HepG2 (cell line): Measurements from ENCODE around the gene IMMT. TPM values are rescaled to one million over a fixed set of nuclear protein-coding genes. Genes with fewer than 3 reads are reported as not detected.

Experiments used
- ATAC-seq: fragments of 200-7000 bp; cut with Tn5 transposase; 3 replicates; pipeline ENCODE4 v1.9.1; 2020; ENCODE audit warnings: mild to moderate bottlenecking, moderate library complexity
- BruUV-seq: library from RNA; stranded (reverse); fragments of 400-500 nt; replicated peaks from 2 replicates; lab custom pipeline; 2021; lab: Mats Ljungman, UMichigan
- CTCF ChIA-PET: fragments of 300-600 bp; formaldehyde crosslinking; extraction: SDS; loops from one replicate; lab custom pipeline; 2021; ENCODE audit warnings: low total read pairs, inconsistent platforms, low intra/inter-chr PET ratio; lab: Yijun Ruan, JAX
- POLR2A ChIA-PET: fragments of 350-600 bp; sonication (Branson Sonifier 250); formaldehyde crosslinking; loops from one replicate; lab custom pipeline; 2020; ENCODE audit warnings: antibody characterized with exemption, inconsistent platforms; lab: Yijun Ruan, JAX
- DNase-seq: peaks from one replicate; pipeline ENCODE4 v3.0.0-alpha.2; 2015; ENCODE audit warnings: low spot score
- FAIRE-seq: peaks from 3 replicates; lab custom pipeline; 2011; peaks lifted over from hg19 to GRCh38; lab: Jason Lieb, UNC
- H2AFZ ChIP-seq: one replicate; pipeline ENCODE4 v1.6.1; 2011; ENCODE audit warnings: low read length, inconsistent platforms
- H3K27ac ChIP-seq: fragments of 300-600 bp; 3 replicates; pipeline ENCODE4 v1.8.0; 2011; ENCODE audit warnings: mixed run types, mild to moderate bottlenecking, mixed read lengths, low read length, inconsistent platforms; ENCODE audit not compliant: insufficient read depth; ENCODE audit errors: extremely low read length
- H3K27me3 ChIP-seq, 2 experiments: fragments of 200-600 bp in 1 of 2; 2 replicates in 1 of 2; 3 replicates in 1 of 2; pipeline versions ENCODE4 v1.6.0 to v1.8.0; 2011; ENCODE audit warnings: low read length in 2 of 2, mild to moderate bottlenecking in 2 of 2, moderate library complexity in 2 of 2, inconsistent platforms in 1 of 2; ENCODE audit not compliant: insufficient read depth in 2 of 2, control insufficient read depth in 1 of 2
- H3K36me3 ChIP-seq, 2 experiments: fragments of 200-600 bp in 1 of 2; replicated peaks in 1 of 2; 2 replicates in 1 of 2; 3 replicates in 1 of 2; pipeline versions ENCODE4 v1.5.1 to v1.8.0; 2011; ENCODE audit warnings: low read length in 2 of 2, inconsistent platforms in 1 of 2; ENCODE audit not compliant: insufficient read depth in 2 of 2, control insufficient read depth in 1 of 2
- H3K4me1 ChIP-seq: 2 replicates; pipeline ENCODE4 v1.5.1; 2012; ENCODE audit warnings: low read length, inconsistent platforms; ENCODE audit not compliant: insufficient read depth
- H3K4me2 ChIP-seq: 2 replicates; pipeline ENCODE4 v1.6.0; 2011; ENCODE audit warnings: low read depth, low read length, inconsistent platforms
- H3K4me3 ChIP-seq, 3 experiments: fragments of 200-600 bp in 1 of 3; sonication (generic), shearing (Covaris generic) in 1 of 3; replicated peaks in 1 of 3; 2 replicates each; pipeline ENCODE4 v1.5.1; 2011 to 2016; ENCODE audit warnings: low read length in 3 of 3, inconsistent platforms in 2 of 3, low read depth in 2 of 3, mild to moderate bottlenecking in 2 of 3, control low read depth in 1 of 3, mixed read lengths in 1 of 3; ENCODE audit not compliant: insufficient read depth in 1 of 3
- H3K79me2 ChIP-seq: one replicate; pipeline ENCODE4 v1.6.1; 2011; ENCODE audit warnings: low read length, inconsistent platforms; ENCODE audit not compliant: insufficient read depth
- H3K9ac ChIP-seq: 2 replicates; pipeline ENCODE4 v1.6.0; 2011; ENCODE audit warnings: mild to moderate bottlenecking, low read depth, low read length, inconsistent platforms; ENCODE audit not compliant: insufficient read depth
- H3K9me3 ChIP-seq: 2 replicates; pipeline ENCODE4 v1.5.1; 2012; ENCODE audit warnings: mild to moderate bottlenecking, low read length
- H4K20me1 ChIP-seq: 2 replicates; pipeline ENCODE4 v1.6.0; 2011; ENCODE audit warnings: inconsistent platforms, mild to moderate bottlenecking, low read length, moderate library complexity; ENCODE audit not compliant: insufficient read depth
- ATF7 ChIP-seq, 2 experiments: fragments of 450-650 bp in 1 of 2; sonication (generic) in 1 of 2; formaldehyde crosslinking in 1 of 2; IDR thresholded peaks; 2 replicates each; pipeline versions ENCODE4 v1.4.0 to v1.6.1; 2016 to 2020; ENCODE audit warnings: antibody characterized with exemption in 1 of 2, mild to moderate bottlenecking in 1 of 2, missing genetic modification reagents in 1 of 2
- SALL1 ChIP-seq: sonication (generic); formaldehyde crosslinking; IDR thresholded peaks from 2 replicates; pipeline ENCODE4 v1.8.0; 2022; ENCODE audit warnings: mild to moderate bottlenecking, missing genetic modification reagents
- TSC22D2 ChIP-seq: sonication (generic); formaldehyde crosslinking; IDR thresholded peaks from 2 replicates; pipeline ENCODE4 v1.5.1; 2020; ENCODE audit warnings: missing genetic modification reagents, mild to moderate bottlenecking, borderline replicate concordance
- ZFAT ChIP-seq: sonication (generic); formaldehyde crosslinking; conservative IDR thresholded peaks from 2 replicates; pipeline ENCODE4 v1.8.1; 2023; ENCODE audit warnings: missing genetic modification reagents, inconsistent platforms
- ZNF558 ChIP-seq: sonication (generic); formaldehyde crosslinking; IDR thresholded peaks from 2 replicates; pipeline ENCODE4 v1.9.0; 2022; ENCODE audit warnings: mild to moderate bottlenecking, missing genetic modification reagents, borderline replicate concordance
- ZNF761 ChIP-seq: sonication (generic); formaldehyde crosslinking; conservative IDR thresholded peaks from 2 replicates; pipeline ENCODE4 v1.4.0; 2020; ENCODE audit warnings: mild to moderate bottlenecking, missing genetic modification reagents
- WGBS: methylation state at CpG from one replicate; pipeline ENCODE4 v1.1.6; 2017; ENCODE audit warnings: low lambda C conversion rate; 5-methylcytosine and 5-hydroxymethylcytosine counted together
- in situ Hi-C: cut with HindIII; loops from 2 replicates; pipeline ENCODE4 v1.10.0; 2017; ENCODE audit warnings: low pct_unique_long_range_greater_than_20kb; ENCODE audit not compliant: extremely low pct_ligation_motif_present
- intact Hi-C: fragments of 100-400 bp; cut with micrococcal nuclease; formaldehyde crosslinking; loops from one replicate; pipeline ENCODE4 v1.10.0; 2022; ENCODE audit not compliant: unreplicated experiment
- polyA plus RNA-seq, 8 experiments: library from polyadenylated mRNA; depleted of rRNA in 3 of 8; stranded (reverse) in 7 of 8; unstranded in 1 of 8; fragments of >200 nt; fragmentation: Illumina TruSeq in 4 of 8; extraction: Trizol in 4 of 8; gene quantifications; 2 replicates each; pipeline versions ENCODE4 v1.2.1 to v1.2.3, GENCODE V29; 2011 to 2016; ENCODE audit warnings: low read depth in 4 of 8, missing spikeins in 1 of 8, mixed read lengths in 1 of 8; ENCODE audit not compliant: insufficient read depth in 1 of 8
- total RNA-seq, 5 experiments: library from RNA; depleted of rRNA; stranded (reverse); fragments of >200 nt; fragmentation: Illumina TruSeq; extraction: Trizol; gene quantifications; 2 replicates each; pipeline ENCODE4 v1.2.3, GENCODE V29; 2016; ENCODE audit warnings: low read depth in 1 of 5
- TF ChIP-seq, protein P1 (sequence below): sonication (generic); formaldehyde crosslinking; IDR thresholded peaks from 2 replicates; pipeline ENCODE4 v1.4.0; 2020; ENCODE audit warnings: mild to moderate bottlenecking, missing genetic modification reagents
- TF ChIP-seq, protein P2 (sequence below): sonication (generic); formaldehyde crosslinking; IDR thresholded peaks from 2 replicates; pipeline ENCODE4 v1.4.0; 2020; ENCODE audit warnings: missing genetic modification reagents
- TF ChIP-seq, protein P3 (sequence below): sonication (generic); formaldehyde crosslinking; IDR thresholded peaks from 2 replicates; pipeline ENCODE4 v1.4.0; 2020; ENCODE audit warnings: missing genetic modification reagents, mild to moderate bottlenecking, borderline replicate concordance
- TF ChIP-seq, protein P4 (sequence below): sonication (generic); formaldehyde crosslinking; IDR thresholded peaks from 2 replicates; pipeline ENCODE4 v1.5.0; 2020; ENCODE audit warnings: missing genetic modification reagents

The IMMT gene
- total and polyA plus RNA-seq, 2 of the 13 experiments (the other 11 are each of a cell fraction or from before 2014, with no cell fraction given) = 63.5 to 119 TPM

DNA sequence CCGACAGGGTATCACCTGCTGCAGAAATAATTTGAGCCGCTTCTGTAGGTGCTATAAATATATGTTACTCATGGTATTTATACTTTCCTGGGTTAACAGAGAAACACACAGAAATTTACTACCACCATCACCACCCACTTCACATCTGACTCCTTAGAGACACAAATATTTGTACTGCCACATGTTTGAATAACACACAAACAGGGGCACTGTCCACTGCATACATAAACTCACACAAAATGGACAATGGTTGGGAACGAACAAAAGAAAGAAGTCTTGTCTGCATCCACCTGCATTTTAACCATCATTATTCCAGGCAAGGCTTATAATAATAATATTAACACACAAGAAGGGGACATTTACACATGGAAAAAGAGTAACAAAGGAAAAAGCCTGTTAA is 24.0 kb downstream of the IMMT start (continued):
- TF ChIP-seq, protein P1, sequence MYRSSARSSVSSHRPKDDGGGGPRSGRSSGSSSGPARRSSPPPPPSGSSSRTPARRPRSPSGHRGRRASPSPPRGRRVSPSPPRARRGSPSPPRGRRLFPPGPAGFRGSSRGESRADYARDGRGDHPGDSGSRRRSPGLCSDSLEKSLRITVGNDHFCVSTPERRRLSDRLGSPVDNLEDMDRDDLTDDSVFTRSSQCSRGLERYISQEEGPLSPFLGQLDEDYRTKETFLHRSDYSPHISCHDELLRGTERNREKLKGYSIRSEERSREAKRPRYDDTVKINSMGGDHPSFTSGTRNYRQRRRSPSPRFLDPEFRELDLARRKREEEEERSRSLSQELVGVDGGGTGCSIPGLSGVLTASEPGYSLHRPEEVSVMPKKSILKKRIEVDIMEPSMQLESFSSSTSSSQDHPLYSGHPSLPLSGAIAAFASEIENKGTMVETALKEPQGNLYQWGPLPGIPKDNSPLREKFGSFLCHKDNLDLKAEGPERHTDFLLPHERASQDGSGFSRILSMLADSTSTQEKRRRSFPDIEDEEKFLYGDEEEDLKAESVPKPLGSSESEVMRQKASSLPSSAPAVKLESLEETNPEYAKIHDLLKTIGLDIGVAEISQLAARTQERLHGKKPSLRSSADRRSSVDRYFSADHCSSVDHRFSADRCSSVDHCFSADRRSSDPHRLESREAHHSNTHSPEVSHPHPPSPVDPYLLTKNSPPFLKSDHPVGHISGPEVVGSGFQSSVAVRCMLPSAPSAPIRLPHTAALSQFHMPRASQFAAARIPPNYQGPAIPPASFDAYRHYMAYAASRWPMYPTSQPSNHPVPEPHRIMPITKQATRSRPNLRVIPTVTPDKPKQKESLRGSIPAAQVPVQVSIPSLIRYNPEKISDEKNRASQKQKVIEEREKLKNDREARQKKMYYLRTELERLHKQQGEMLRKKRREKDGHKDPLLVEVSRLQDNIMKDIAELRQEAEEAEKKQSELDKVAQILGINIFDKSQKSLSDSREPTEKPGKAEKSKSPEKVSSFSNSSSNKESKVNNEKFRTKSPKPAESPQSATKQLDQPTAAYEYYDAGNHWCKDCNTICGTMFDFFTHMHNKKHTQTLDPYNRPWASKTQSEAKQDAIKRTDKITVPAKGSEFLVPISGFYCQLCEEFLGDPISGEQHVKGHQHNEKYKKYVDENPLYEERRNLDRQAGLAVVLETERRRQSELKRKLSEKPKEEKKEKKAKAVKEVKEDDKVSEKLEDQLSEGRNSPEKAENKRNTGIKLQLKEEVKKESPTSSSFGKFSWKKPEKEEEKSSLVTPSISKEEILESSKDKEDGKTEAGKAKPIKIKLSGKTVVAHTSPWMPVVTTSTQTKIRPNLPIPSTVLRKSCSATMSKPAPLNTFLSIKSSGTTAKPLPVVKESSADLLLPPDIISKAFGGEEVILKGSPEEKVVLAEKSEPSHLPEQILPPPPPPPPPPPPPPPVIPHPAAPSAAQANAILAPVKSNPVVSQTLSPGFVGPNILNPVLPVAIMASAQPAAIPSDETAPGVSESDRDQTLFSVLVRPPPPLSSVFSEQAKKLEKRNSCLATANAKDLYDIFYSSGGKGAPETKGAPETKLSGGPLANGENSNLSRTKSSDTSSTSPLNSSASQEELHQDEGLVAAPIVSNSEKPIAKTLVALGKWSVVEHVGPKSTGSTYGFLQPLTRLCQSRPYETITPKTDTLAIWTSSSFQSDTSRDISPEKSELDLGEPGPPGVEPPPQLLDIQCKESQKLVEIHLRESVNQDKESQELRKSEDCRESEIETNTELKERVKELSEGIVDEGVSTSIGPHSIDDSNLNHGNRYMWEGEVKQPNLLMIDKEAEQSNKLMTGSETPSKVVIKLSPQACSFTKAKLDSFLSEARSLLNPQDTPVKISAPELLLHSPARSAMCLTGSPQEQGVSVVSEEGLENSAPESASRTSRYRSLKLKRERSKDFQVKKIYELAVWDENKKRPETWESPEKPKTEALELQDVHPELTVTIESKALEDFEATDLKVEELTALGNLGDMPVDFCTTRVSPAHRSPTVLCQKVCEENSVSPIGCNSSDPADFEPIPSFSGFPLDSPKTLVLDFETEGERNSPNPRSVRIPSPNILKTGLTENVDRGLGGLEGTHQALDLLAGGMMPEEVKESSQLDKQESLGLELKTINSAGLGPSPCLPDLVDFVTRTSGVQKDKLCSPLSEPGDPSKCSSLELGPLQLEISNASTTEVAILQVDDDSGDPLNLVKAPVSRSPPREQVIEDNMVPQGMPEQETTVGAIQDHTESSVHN (CRISPR knock-in tag) = no peak

DNA sequence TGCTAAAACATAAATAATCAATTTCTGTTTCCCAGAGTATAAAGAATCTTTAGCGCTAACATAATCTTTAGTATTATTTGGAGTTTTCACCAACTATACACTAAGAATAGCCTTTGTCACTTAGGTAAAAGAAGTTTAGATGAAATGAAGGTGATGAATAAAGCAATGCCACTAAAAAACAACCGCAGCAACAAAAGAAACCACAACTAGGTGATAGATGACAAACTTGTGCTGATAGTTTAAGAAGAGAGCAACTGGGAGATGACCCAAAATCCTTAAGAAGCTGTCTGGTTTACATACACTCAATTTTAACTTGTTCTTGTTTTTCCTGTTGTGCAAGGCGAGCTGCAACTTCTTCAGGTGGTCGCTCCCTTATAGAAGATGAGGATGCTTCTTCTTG is 24.8 kb downstream of the IMMT start:
- in situ Hi-C loops (no loop called here), intact Hi-C loops (no loop called here)
- no peaks in the 10 kb centered on the region for H3K27me3 ChIP-seq
- no peak overlapping the region for H3K4me2 ChIP-seq
- DNase-seq = no peak
- no peak overlapping the region for H3K27ac ChIP-seq
- peaks cover 10 to 85% of the 10 kb centered on the region in 2 experiments for H3K36me3 ChIP-seq
- POLR2A ChIA-PET = interaction anchor here (1.4 kb wide), 1 partner anchor 25 kb away, joined by 4 read pairs; the partner anchor contains the start of gene IMMT
- no peaks in the 10 kb centered on the region for H3K4me1 ChIP-seq
- no peak overlapping the region for H3K9ac ChIP-seq
- no peak overlapping the region for H3K4me3 ChIP-seq
- TSS peak; percentile 12 for BruUV-seq
- H2AFZ ChIP-seq = no peak overlapping the region
- 98% methylated on average over 4 of the region's 4 CpGs for WGBS
- H3K79me2 ChIP-seq = no peaks in the 10 kb centered on the region
- H3K9me3 ChIP-seq = no peaks in the 10 kb centered on the region
- FAIRE-seq = no peak
- no peak for ATAC-seq
- CTCF ChIA-PET = no interaction called here
- no peaks in the 10 kb centered on the region for H4K20me1 ChIP-seq
- TF ChIP-seq SALL1 (no peak), ATF7 (IDR thresholded peaks at IDR 0.05) (no peak), ATF7 (CRISPR knock-in tag; IDR thresholded peaks at IDR 0.05) (no peak), ZNF761 (no peak), TSC22D2 (no peak), ZNF558 (no peak), ZFAT (CRISPR knock-in tag) (no peak)
- TF ChIP-seq, protein P2, sequence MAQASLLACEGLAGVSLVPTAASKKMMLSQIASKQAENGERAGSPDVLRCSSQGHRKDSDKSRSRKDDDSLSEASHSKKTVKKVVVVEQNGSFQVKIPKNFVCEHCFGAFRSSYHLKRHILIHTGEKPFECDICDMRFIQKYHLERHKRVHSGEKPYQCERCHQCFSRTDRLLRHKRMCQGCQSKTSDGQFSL = no peak
- TF ChIP-seq, protein P3, sequence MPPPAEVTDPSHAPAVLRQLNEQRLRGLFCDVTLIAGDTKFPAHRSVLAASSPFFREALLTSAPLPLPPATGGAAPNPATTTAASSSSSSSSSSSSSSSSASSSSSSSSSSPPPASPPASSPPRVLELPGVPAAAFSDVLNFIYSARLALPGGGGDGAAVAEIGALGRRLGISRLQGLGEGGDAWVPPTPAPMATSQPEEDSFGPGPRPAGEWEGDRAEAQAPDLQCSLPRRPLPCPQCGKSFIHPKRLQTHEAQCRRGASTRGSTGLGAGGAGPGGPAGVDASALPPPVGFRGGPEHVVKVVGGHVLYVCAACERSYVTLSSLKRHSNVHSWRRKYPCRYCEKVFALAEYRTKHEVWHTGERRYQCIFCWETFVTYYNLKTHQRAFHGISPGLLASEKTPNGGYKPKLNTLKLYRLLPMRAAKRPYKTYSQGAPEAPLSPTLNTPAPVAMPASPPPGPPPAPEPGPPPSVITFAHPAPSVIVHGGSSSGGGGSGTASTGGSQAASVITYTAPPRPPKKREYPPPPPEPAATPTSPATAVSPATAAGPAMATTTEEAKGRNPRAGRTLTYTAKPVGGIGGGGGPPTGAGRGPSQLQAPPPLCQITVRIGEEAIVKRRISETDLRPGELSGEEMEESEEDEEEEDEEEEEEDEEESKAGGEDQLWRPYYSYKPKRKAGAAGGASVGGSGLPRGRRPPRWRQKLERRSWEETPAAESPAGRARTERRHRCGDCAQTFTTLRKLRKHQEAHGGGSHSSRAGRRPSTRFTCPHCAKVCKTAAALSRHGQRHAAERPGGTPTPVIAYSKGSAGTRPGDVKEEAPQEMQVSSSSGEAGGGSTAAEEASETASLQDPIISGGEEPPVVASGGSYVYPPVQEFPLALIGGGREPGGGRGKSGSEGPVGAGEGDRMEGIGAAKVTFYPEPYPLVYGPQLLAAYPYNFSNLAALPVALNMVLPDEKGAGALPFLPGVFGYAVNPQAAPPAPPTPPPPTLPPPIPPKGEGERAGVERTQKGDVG = no peak
- TF ChIP-seq, protein P4, sequence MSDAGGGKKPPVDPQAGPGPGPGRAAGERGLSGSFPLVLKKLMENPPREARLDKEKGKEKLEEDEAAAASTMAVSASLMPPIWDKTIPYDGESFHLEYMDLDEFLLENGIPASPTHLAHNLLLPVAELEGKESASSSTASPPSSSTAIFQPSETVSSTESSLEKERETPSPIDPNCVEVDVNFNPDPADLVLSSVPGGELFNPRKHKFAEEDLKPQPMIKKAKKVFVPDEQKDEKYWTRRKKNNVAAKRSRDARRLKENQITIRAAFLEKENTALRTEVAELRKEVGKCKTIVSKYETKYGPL = no peak
